Measurements from ENCODE around the gene ELAVL3.
"Not testable (repeated sequence)": the region's sequence is repeated elsewhere in the genome, so short reads cannot be mapped to it uniquely, and the experiment has no call there.

Gene ELAVL3

DNA sequence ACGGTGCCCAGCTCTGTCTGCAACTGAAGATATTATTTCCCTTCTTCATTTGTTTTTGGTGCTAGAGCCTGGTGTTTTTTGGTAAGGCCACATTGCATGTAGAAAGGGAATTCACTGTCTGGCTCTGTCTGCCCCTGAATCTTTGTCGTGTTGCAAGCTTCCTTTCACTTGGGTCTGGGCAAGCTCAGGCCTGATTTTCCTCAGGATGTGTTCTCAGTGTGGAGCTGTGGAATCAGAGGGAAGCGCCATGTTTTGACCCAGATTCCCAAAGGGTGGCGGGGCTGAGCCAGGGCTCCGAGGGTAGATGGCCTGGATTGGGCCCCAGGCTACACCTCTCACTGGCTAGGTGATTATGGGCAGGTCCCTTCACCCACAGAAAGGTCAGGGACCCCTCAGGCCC, 36.8 kb downstream of the ELAVL3 start:
- in situ Hi-C loops (cut with MboI; ENCODE audit: low sequenced_read_pairs), result no loop called here

GRCh38 chr19:11437955-11438354, 42.9 kb downstream of the ELAVL3 start:
- in situ Hi-C loops (cut with MboI; ENCODE audit: low sequenced_read_pairs), result no loop called here

DNA sequence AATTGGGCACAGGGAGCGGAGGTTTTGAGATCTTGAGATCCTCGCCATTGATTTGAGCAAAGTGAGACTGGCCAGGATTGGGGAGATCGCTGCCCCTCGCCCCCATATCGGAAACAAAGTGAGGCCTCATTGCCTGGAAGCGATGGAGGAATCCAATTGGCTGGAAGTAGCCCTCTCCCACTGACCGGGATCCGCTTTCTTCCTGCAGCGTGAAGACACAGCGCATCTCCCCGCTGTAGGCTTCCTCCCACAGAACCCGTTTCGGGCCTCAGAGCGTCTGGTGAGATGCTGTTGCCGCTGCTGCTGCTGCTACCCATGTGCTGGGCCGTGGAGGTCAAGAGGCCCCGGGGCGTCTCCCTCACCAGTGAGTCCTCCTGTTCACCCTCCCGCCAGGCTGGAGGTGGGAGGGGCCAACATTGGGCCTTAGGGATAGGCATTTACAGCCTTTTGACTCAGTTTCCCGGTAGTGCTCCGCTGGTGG, 45.0 kb downstream of the ELAVL3 start:
- in situ Hi-C loops (cut with MboI; ENCODE audit: low sequenced_read_pairs), result no loop called here

GRCh38 chr19:11435057-11435832, 45.6 kb downstream of the ELAVL3 start, which contains the start of the genes ODAD3 and PRKCSH:
TSS of gene ODAD3 (minus strand) at chr19:11435121. CDS start at chr19:11435016, 105 bp downstream.
TSS of gene PRKCSH (plus strand) at chr19:11435635. CDS start at chr19:11436118, 483 bp downstream.
- in situ Hi-C loops (cut with MboI; ENCODE audit: low sequenced_read_pairs), result no loop called here

- in situ Hi-C loops (cut with MboI; ENCODE audit: low sequenced_read_pairs), result no loop called here
Observed at GRCh38 chr19:11434703-11435056, 46.2 kb downstream of the ELAVL3 start.

DNA sequence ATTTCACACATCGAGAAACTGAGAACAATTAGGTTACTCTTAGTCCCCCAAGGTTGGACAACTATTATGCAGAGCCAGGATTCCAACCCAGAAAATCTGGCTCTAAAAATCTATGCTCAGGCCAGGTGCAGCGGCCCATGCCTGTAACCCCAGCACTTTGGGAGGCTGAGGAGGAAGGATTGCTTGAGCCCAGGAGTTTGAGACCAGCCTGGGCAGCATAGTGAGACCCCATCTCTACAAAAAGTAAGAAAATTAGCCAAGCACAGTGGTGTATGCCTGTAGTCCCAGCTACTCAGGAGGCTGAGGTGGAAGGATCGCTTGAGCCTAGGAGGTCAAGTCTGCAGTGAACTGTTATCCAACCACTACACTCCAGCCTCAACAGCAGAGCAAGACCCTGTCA, 47.3 kb downstream of the ELAVL3 start:
- in situ Hi-C loops (cut with MboI; ENCODE audit: low sequenced_read_pairs), result not testable (repeated sequence)

DNA sequence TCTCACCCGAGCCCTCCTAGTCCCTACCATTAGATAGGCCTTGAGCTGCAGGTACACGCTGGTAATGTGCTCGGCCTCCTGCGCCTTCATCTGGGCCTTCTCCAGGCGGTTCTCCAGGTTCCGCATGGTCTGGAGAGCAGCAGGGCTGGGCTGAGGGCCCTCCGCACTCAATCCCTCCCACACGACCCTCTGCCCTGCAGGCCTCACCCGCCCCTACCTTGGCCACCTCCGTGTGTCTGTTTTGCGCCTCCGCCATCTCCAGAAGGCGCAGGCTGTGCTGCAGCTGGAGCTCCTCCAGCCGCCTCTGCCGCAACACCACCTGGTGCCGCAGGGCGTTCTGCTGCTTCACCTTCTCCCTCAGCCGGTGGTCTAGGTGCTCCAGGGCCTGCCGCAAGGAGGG, 54.2 kb downstream of the ELAVL3 start:
- in situ Hi-C loops (cut with MboI; ENCODE audit: low sequenced_read_pairs), result no loop called here

GRCh38 chr19:11425719-11426457, 55.0 kb downstream of the ELAVL3 start:
- in situ Hi-C loops (cut with MboI; ENCODE audit: low sequenced_read_pairs), result no loop called here

- in situ Hi-C loops (cut with MboI; ENCODE audit: low sequenced_read_pairs), result no loop called here
Observed at GRCh38 chr19:11423791-11424181, 57.1 kb downstream of the ELAVL3 start.

DNA sequence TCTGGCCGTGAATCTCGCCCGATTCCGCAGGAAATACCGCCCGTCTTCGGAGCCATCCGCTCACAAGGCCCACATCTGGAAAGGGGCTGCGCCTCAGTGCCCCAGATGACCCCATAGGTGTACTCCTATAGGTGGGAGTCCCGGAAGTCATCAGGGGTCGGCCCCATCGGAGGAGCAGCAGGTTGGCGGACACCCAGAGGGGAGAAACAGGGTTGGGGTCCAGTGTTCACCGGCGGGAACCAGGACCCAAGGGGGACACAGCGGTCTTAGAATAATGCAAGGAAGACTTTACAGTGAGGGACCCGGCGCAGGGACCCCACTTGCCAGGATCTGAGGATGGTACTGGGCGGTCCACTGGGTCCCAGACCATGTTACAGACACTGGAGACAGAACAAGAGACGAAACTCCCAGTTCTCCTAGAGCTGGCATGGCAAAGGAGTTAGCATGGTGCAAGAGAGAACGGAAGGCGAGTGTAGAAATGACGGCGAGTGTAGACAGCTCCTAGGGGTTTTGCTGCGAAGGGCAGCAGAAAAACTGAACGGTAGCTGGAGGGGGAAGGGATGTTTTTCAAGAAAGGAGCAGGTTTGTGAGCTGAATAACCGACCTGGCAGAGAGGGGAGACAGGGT, 57.6 kb downstream of the ELAVL3 start:
- in situ Hi-C loops (cut with MboI; ENCODE audit: low sequenced_read_pairs), result no loop called here

DNA sequence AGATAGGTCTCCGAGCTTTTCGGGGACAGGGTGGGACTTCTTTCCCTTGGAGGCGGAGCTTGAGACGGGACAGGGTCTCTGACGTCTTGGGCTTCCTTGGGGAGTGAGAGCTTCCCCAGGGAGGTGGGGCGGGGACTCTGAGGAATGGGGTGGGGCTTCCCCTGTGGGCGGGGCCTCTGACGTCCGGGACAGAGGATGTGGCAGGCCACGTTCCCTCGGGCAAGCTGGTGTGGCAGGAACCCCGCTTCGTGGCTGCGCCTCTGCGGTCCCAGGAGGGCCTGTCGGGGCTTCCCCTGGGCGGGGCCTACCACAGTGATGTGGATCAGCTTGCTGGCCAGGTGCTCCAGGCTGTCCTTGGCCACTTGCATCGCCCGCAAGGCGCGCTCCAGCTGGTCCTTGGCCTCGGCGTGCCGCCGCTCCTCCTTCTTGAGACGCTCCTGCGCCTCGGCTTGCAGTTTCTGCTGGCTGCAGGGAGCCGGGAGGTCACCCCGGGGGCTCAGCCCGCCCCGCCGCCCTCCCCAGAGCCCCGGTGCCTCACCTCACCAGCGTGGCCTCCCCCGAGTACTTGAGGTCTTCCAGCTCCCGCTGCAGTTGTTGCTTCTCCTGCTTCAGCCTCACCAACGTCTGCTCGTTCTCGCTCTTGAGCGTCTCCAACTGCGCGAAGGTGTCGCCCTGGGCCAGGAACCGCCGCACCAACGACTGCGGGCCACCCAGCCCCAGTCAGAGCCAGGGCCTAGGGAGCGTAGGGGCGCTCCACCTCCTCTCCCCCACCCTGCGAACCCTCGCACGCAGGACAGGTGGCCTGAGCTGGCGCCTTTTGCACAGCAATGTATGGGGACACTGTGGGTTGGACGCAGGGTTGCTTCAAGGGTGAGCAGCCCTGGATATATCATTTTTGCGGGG, 58.4 kb downstream of the ELAVL3 start:
- in situ Hi-C loops (cut with MboI; ENCODE audit: low sequenced_read_pairs), result no loop called here

DNA sequence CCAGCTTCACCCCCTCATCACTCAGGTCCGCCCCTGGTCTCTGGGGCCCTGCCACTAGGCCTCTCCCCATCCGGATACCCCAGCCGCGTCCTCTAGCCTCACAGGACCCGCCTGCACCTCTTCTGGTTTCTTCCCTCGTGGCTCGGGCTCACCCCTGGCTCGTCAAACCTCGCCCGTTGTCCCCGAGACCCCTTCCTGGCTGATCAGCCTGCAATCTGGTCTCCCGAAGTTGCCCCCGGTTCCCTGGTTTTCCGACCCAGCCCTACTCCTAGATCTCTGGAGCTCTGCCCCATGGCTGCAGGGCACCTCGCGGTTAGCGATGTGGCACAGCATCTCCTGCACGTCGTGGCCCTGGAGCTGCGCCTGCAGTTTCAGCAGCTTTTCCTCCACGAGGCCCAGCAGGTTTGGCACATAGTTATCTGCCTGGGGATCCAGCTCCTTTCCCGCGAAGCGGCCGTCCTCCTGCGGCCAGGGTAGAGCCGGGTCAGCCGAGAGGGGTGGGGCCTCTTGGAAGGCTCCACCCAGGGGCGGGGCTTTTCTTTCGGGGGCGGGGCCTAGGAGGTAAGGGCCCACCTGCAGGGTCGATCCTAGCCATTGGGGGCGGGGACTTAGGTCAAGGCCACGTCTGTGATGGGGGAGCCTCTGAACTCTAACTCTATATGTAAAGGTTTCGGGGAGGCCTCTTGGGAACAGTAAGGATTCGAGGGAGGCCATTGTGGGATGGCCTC, 59.3 kb downstream of the ELAVL3 start:
- in situ Hi-C loops (cut with MboI; ENCODE audit: low sequenced_read_pairs), result no loop called here

- in situ Hi-C loops (cut with MboI; ENCODE audit: low sequenced_read_pairs), result no loop called here
Observed at GRCh38 chr19:11420429-11421370, 60.1 kb downstream of the ELAVL3 start.

GRCh38 chr19:11418549-11419506, 62.0 kb downstream of the ELAVL3 start, which contains the start of gene RGL3:
TSS of gene RGL3 (minus strand) at chr19:11419314. CDS start at chr19:11419278, 36 bp downstream.
- in situ Hi-C loops (cut with MboI; ENCODE audit: low sequenced_read_pairs), result no loop called here

GRCh38 chr19:11418094-11418548, 62.7 kb downstream of the ELAVL3 start:
- in situ Hi-C loops (cut with MboI; ENCODE audit: low sequenced_read_pairs), result no loop called here

GRCh38 chr19:11416346-11417052, 64.3 kb downstream of the ELAVL3 start:
- in situ Hi-C loops (cut with MboI; ENCODE audit: low sequenced_read_pairs), result no loop called here

DNA sequence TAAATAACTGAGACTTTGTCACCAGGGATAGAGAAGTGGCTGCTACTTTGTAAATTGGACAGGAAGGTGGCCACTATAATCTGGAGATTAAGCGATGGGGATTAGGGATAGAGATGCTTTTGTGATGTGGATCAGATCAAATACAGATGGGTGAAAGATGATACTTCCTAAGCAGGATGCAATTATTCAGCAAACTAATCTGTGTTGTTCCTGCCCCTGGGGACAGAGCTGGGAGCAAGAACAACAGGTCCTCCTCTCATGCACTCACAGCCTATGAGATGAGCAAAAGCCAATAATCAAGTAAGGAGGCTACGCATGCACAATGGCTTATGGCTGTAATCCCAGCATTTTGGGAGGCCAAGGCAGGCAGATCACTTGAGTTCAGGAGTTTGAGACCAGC, 66.3 kb downstream of the ELAVL3 start:
- in situ Hi-C loops (cut with MboI; ENCODE audit: low sequenced_read_pairs), result no loop called here

Measured in HL-60/S4 treated with phorbol 12-myristate 13-acetate at 8.2 ng/mL for 4 days and 3 days (cell line).